Ovary (tissue), 3 donors: ENCODE measurements around the gene TRABD2B.

Experiments
- EP300 ChIP-seq: sonication (generic); formaldehyde crosslinking; IDR thresholded peaks from one replicate; pipeline ENCODE4 v1.6.1; 2017; ENCODE audit warnings: antibody characterized with exemption
- POLR2A ChIP-seq: fragments of 450-650 bp; IDR thresholded peaks from one replicate; pipeline ENCODE4 v1.6.1; 2017; ENCODE audit warnings: antibody characterized with exemption, mild to moderate bottlenecking, moderate library complexity
- TF ChIP-seq, protein P1 (sequence below), 3 donors: fragments of 450-650 bp in 2 of 3; fragments of 200-600 bp in 1 of 3; IDR thresholded peaks; one replicate each; pipeline versions ENCODE4 v1.5.1 to v1.8.0; 2016 to 2022; ENCODE audit warnings: antibody characterized with exemption in 3 of 3, mild to moderate bottlenecking in 1 of 3
- donor health status: DM: no; HTN: no; CAD: no.

DNA sequence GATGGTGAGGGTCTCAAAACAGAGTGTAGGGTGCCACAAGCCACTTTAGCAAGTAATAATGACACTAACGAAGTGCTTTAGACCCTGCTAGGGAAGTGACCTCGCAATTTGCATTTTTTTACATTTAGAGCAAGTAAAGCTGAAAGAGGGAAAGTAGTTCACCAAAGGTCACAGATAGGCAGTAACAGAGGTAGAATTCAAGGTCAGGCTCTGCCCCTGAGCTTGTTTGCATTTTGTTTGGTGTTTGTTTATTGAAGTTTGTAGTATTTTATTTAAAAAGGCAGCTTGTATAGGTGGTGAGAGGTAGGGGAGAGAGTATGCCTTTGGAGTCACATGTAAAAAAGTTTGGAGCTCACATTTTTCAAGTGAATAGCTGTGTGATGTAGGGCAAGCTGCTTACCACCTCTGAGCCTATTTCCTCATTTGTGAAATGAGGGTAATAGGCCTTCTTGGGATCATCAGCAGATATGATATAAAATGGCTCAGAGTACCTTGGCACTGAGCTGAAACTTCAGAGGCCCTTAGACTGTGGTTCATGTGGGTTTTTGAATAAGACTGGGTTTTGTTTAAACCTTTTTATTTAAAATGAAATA, 142.5 kb downstream of the TRABD2B start:
- TF ChIP-seq, protein P1, sequence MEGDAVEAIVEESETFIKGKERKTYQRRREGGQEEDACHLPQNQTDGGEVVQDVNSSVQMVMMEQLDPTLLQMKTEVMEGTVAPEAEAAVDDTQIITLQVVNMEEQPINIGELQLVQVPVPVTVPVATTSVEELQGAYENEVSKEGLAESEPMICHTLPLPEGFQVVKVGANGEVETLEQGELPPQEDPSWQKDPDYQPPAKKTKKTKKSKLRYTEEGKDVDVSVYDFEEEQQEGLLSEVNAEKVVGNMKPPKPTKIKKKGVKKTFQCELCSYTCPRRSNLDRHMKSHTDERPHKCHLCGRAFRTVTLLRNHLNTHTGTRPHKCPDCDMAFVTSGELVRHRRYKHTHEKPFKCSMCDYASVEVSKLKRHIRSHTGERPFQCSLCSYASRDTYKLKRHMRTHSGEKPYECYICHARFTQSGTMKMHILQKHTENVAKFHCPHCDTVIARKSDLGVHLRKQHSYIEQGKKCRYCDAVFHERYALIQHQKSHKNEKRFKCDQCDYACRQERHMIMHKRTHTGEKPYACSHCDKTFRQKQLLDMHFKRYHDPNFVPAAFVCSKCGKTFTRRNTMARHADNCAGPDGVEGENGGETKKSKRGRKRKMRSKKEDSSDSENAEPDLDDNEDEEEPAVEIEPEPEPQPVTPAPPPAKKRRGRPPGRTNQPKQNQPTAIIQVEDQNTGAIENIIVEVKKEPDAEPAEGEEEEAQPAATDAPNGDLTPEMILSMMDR (IDR thresholded peaks at IDR 0.05) = no peak
- TF ChIP-seq POLR2A (no peak), EP300 (no peak)
